ENCODE results near the gene TMC2. TPM values are rescaled to one million over a fixed set of nuclear protein-coding genes. Genes with fewer than 3 reads are reported as not detected.
"Not testable (repeated sequence)": the region's sequence is repeated elsewhere in the genome, so short reads cannot be mapped to it uniquely, and the experiment has no call there.

The TMC2 gene
- total RNA-seq, 1 donor from 2014 or later, result not detected

GRCh38 chr20:2673453-2673852 lies 137.1 kb downstream of the TMC2 start:
- Histone ChIP-seq H3K36me3 (no peaks in the 10 kb centered on the region), H3K4me3 (no peak overlapping the region), H3K27ac (no peak overlapping the region), H3K9me3 (no peaks in the 10 kb centered on the region), H3K27me3 (no peaks in the 10 kb centered on the region), H3K4me1 (no peaks in the 10 kb centered on the region)
- DNase-seq (ENCODE audit: extremely low spot score in 2 of 2), result no peak
- no peak for TF ChIP-seq POLR2A (IDR thresholded peaks at IDR 0.05)
- intact Hi-C loops (cut with DNase I), result no loop called here

GRCh38 chr20:2680046-2680445 lies 143.7 kb downstream of the TMC2 start:
- intact Hi-C loops (cut with DNase I), result no loop called here
- no peaks in the 10 kb centered on the region for H3K4me1 ChIP-seq
- no peak overlapping the region for H3K4me3 ChIP-seq
- no peaks in the 10 kb centered on the region for H3K9me3 ChIP-seq
- H3K27me3 ChIP-seq, result no peaks in the 10 kb centered on the region
- TF ChIP-seq POLR2A (IDR thresholded peaks at IDR 0.05) (no peak), POLR2AphosphoS5 (IDR thresholded peaks at IDR 0.05; ENCODE audit: insufficient read depth in 1 of 2, low read depth in 1 of 2) (no peak), CTCF (IDR thresholded peaks at IDR 0.05) (no peak)
- no peak overlapping the region for H3K27ac ChIP-seq
- no peaks in the 10 kb centered on the region for H3K36me3 ChIP-seq
- no peak for DNase-seq (ENCODE audit: extremely low spot score in 2 of 2)

- H3K27ac ChIP-seq; H3K4me1 ChIP-seq; H3K9me3 ChIP-seq; H3K4me3 ChIP-seq; DNase-seq (ENCODE audit: extremely low spot score in 2 of 2); H3K27me3 ChIP-seq; intact Hi-C loops (cut with DNase I); H3K36me3 ChIP-seq: not testable (repeated sequence)
These were observed 145.7 kb downstream of the TMC2 start for GRCh38 chr20:2682040-2682439.

- H3K9me3 ChIP-seq; intact Hi-C loops (cut with DNase I); H3K27ac ChIP-seq; H3K4me3 ChIP-seq; DNase-seq (ENCODE audit: extremely low spot score in 2 of 2); H3K27me3 ChIP-seq; H3K36me3 ChIP-seq; H3K4me1 ChIP-seq: not testable (repeated sequence)
These were observed 148.4 kb downstream of the TMC2 start for GRCh38 chr20:2684817-2685216.

GRCh38 chr20:2687514-2687913 lies 151.1 kb downstream of the TMC2 start:
- no peak for DNase-seq (ENCODE audit: extremely low spot score in 2 of 2)
- no peaks in the 10 kb centered on the region for H3K9me3 ChIP-seq
- no peaks in the 10 kb centered on the region for H3K36me3 ChIP-seq
- intact Hi-C loops (cut with DNase I), result no loop called here
- H3K27ac ChIP-seq, result no peak overlapping the region
- no peaks in the 10 kb centered on the region for H3K27me3 ChIP-seq
- H3K4me1 ChIP-seq, result peaks cover 4% of the 10 kb centered on the region
- TF ChIP-seq CTCF (IDR thresholded peaks at IDR 0.05), result no peak
- TF ChIP-seq POLR2AphosphoS5 (IDR thresholded peaks at IDR 0.05; ENCODE audit: insufficient read depth in 1 of 2, low read depth in 1 of 2), result no peak
- no peak for TF ChIP-seq POLR2A (IDR thresholded peaks at IDR 0.05)
- H3K4me3 ChIP-seq, result no peak overlapping the region

GRCh38 chr20:2688041-2688591 lies 151.7 kb downstream of the TMC2 start:
- Histone ChIP-seq H3K9me3 (no peaks in the 10 kb centered on the region), H3K36me3 (no peaks in the 10 kb centered on the region), H3K27ac (no peak overlapping the region), H3K27me3 (no peaks in the 10 kb centered on the region), H3K4me3 (no peak overlapping the region), H3K4me1 (peaks cover 4% of the 10 kb centered on the region)
- intact Hi-C loops (cut with DNase I), result no loop called here
- no peak for DNase-seq (ENCODE audit: extremely low spot score in 2 of 2)
- TF ChIP-seq POLR2AphosphoS5 (IDR thresholded peaks at IDR 0.05; ENCODE audit: insufficient read depth in 1 of 2, low read depth in 1 of 2), result no peak
- peak in 1 of 3 experiments; percentile 22 for TF ChIP-seq CTCF (IDR thresholded peaks at IDR 0.05)

GRCh38 chr20:2690213-2690612 lies 153.8 kb downstream of the TMC2 start:
- intact Hi-C loops (cut with DNase I), result no loop called here

More at GRCh38 chr20:2690213-2690612, 153.8 kb downstream of the TMC2 start:
- H3K4me3 ChIP-seq, result no peak overlapping the region
- no peak for TF ChIP-seq POLR2AphosphoS5 (IDR thresholded peaks at IDR 0.05; ENCODE audit: insufficient read depth in 1 of 2, low read depth in 1 of 2)
- TF ChIP-seq CTCF (IDR thresholded peaks at IDR 0.05), result no peak
- no peak for TF ChIP-seq POLR2A (IDR thresholded peaks at IDR 0.05)
- H3K27ac ChIP-seq, result no peak overlapping the region
- no peaks in the 10 kb centered on the region for H3K9me3 ChIP-seq
- no peaks in the 10 kb centered on the region for H3K27me3 ChIP-seq
- no peak for DNase-seq (ENCODE audit: extremely low spot score in 2 of 2)
- H3K4me1 ChIP-seq, result peaks cover 22% of the 10 kb centered on the region
- no peaks in the 10 kb centered on the region for H3K36me3 ChIP-seq

All from vagina (tissue), 2 donors.